Left colon (tissue), 2 donors: Measurements from ENCODE around the gene FUNDC2. TPM values are rescaled to one million over a fixed set of nuclear protein-coding genes. Genes with fewer than 3 reads are reported as not detected.

Experiments
- total RNA-seq, 2 donors: library from RNA; stranded (reverse); fragmentation: NEBNext Ultra II Directional; extraction: Animal tissue kit (Norgen Biotek cat#: 25700); gene quantifications; one replicate each; pipeline ENCODE4 v1.2.1, GENCODE V29; 2021
- donor health status: DM: no; HTN: no; CAD: no.
- donor health status: DM: yes; HTN: yes; CAD: no.

Gene FUNDC2
- total RNA-seq, 2 donors from 2014 or later, result 41.1 to 53.9 TPM

Other genes starting within 250 kb of the FUNDC2 start
- 10 to 100 TPM; 24.6 to 26.9 TPM for gene MPP1, start 221.4 kb upstream of the FUNDC2 start, total RNA-seq
- not detected for gene SMIM9, start 192.2 kb upstream of the FUNDC2 start, total RNA-seq
- gene F8A1, start 140.5 kb upstream of the FUNDC2 start, total RNA-seq, result 10 to 100 TPM; 30.9 to 31.9 TPM
- gene F8, start 4.1 kb upstream of the FUNDC2 start, total RNA-seq, result 1 to 10 TPM; 2.1 to 4.5 TPM
- 1 to 10 TPM; 3.5 to 4.0 TPM for gene CMC4, start 44.3 kb downstream of the FUNDC2 start, total RNA-seq
- 10 to 100 TPM; 11.9 to 13.9 TPM for gene MTCP1, start 44.3 kb downstream of the FUNDC2 start, total RNA-seq
- gene BRCC3, start 44.7 kb downstream of the FUNDC2 start, total RNA-seq, result 10 to 100 TPM; 37.9 to 42.0 TPM
- gene VBP1, start 189.6 kb downstream of the FUNDC2 start, total RNA-seq, result 10 to 100 TPM; 33.6 to 33.9 TPM
- gene RAB39B, start 237.6 kb downstream of the FUNDC2 start, total RNA-seq, result under 1 TPM; 0.09 to 0.56 TPM